Neural progenitor cell (in vitro differentiated cells): Measurements from ENCODE around the gene NEURL4.

Experiments used
- EZH2 ChIP-seq: fragments of 200-600 bp; sonication (generic); IDR thresholded peaks from 2 replicates; pipeline ENCODE4 v1.6.1; 2017; ENCODE audit warnings: antibody characterized with exemption, mild to moderate bottlenecking, moderate library complexity
- EZH2phosphoT487 ChIP-seq: fragments of 200-600 bp; sonication (generic); IDR thresholded peaks from 2 replicates; pipeline ENCODE4 v1.6.1; 2017; ENCODE audit warnings: antibody characterized with exemption
- TF ChIP-seq, protein P1 (sequence below): fragments of 200-600 bp; sonication (generic); IDR thresholded peaks from 2 replicates; pipeline ENCODE4 v1.5.1; 2017; ENCODE audit warnings: antibody characterized with exemption, mild to moderate bottlenecking

DNA sequence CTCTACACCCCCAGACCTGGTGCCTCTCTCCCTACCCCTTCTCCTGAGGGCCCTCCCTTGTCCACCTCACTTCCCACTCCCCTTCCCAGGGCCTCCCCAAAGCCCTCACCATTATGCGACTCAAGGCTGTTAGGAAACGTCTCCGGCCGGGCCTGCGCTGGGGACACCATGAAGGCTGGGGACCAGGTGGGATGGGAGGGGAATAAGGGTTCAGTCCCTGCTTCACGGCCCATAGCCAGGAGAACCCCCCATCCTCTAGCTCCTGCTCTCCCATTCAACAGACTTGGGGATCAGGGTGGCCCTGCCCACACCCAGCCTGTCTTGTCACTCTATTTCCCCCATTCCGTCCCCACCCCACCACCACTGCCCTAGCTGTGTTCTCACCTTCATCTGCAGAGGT lies 2.1 kb downstream of the NEURL4 start:
- TF ChIP-seq EZH2: no peak
- TF ChIP-seq, protein P1, sequence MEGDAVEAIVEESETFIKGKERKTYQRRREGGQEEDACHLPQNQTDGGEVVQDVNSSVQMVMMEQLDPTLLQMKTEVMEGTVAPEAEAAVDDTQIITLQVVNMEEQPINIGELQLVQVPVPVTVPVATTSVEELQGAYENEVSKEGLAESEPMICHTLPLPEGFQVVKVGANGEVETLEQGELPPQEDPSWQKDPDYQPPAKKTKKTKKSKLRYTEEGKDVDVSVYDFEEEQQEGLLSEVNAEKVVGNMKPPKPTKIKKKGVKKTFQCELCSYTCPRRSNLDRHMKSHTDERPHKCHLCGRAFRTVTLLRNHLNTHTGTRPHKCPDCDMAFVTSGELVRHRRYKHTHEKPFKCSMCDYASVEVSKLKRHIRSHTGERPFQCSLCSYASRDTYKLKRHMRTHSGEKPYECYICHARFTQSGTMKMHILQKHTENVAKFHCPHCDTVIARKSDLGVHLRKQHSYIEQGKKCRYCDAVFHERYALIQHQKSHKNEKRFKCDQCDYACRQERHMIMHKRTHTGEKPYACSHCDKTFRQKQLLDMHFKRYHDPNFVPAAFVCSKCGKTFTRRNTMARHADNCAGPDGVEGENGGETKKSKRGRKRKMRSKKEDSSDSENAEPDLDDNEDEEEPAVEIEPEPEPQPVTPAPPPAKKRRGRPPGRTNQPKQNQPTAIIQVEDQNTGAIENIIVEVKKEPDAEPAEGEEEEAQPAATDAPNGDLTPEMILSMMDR: no peak
- no peak for TF ChIP-seq EZH2phosphoT487
